ENCODE data around the gene NMUR1. TPM values are rescaled to one million over a fixed set of nuclear protein-coding genes. Genes with fewer than 3 reads are reported as not detected.

The NMUR1 gene
- total and polyA plus RNA-seq, 2 donors from 2014 or later: 0.94 to 1.3 TPM

Other genes with a start within 250 kb of the NMUR1 start
- 9.3 TPM for gene B3GNT7, start 134.7 kb downstream of the NMUR1 start, total RNA-seq
- gene B3GNT7, start 134.7 kb downstream of the NMUR1 start, polyA plus RNA-seq (ENCODE audit: insufficient read depth, low read depth, low replicate concordance): 2.4 TPM
- gene NCL, start 66.0 kb downstream of the NMUR1 start, total RNA-seq: 382 TPM
- gene NCL, start 66.0 kb downstream of the NMUR1 start, polyA plus RNA-seq (ENCODE audit: insufficient read depth, low read depth, low replicate concordance): 191 TPM
- gene TEX44, start 62.4 kb upstream of the NMUR1 start, total RNA-seq: not detected
- gene TEX44, start 62.4 kb upstream of the NMUR1 start, polyA plus RNA-seq (ENCODE audit: insufficient read depth, low read depth, low replicate concordance): not detected
- gene PTMA, start 178.1 kb upstream of the NMUR1 start, total RNA-seq: 1,173 TPM
- gene PTMA, start 178.1 kb upstream of the NMUR1 start, polyA plus RNA-seq (ENCODE audit: insufficient read depth, low read depth, low replicate concordance): 825 TPM

Measured in kidney (tissue), 2 donors.